C4-2B (cell line): ENCODE measurements around the gene KREMEN1.

Experiments used
- ZFX ChIP-seq: fragments of 450-650 bp; IDR thresholded peaks from 2 replicates; pipeline ENCODE4 v1.6.1; 2017
- TF ChIP-seq, protein P1 (sequence below): fragments of 450-650 bp; conservative IDR thresholded peaks from 2 replicates; pipeline ENCODE4 v1.5.1; 2017; ENCODE audit warnings: mild to moderate bottlenecking

DNA sequence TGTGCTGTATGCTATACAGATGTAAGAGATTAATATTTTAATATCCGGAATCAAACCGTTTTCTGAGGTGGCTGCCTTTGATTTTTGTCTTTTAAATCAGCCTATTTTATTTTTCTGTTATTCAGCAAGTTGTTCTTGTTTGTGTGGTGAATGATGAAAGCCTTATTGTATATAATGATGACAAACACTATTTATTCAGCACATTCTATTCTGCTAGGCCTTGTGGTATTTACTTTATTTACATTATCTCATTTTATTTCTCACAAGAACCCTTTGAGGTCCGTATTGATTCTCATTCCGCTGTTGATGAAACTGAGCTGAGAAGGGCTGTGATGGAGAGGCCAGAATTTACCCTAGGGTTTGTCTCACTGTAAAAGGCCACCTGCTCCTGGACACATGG, 40.5 kb downstream of the KREMEN1 start:
- TF ChIP-seq, protein P1, sequence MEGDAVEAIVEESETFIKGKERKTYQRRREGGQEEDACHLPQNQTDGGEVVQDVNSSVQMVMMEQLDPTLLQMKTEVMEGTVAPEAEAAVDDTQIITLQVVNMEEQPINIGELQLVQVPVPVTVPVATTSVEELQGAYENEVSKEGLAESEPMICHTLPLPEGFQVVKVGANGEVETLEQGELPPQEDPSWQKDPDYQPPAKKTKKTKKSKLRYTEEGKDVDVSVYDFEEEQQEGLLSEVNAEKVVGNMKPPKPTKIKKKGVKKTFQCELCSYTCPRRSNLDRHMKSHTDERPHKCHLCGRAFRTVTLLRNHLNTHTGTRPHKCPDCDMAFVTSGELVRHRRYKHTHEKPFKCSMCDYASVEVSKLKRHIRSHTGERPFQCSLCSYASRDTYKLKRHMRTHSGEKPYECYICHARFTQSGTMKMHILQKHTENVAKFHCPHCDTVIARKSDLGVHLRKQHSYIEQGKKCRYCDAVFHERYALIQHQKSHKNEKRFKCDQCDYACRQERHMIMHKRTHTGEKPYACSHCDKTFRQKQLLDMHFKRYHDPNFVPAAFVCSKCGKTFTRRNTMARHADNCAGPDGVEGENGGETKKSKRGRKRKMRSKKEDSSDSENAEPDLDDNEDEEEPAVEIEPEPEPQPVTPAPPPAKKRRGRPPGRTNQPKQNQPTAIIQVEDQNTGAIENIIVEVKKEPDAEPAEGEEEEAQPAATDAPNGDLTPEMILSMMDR: no peak
- no peak for TF ChIP-seq ZFX
